Neuronal stem cell (in vitro differentiated cells): ENCODE results near the gene RMC1.

Experiments used
- DNase-seq: peaks from one replicate; pipeline ENCODE4 v3.0.0-alpha.2; 2013; ENCODE audit warnings: low spot score
- H2AFZ ChIP-seq: one replicate; pipeline ENCODE4 v1.6.1; 2013; ENCODE audit warnings: mild to moderate bottlenecking, low read length, inconsistent platforms
- H2AK5ac ChIP-seq: 2 replicates; pipeline ENCODE4 v1.6.1; 2013; ENCODE audit warnings: low read depth, mild to moderate bottlenecking, inconsistent platforms, low read length, moderate library complexity, mixed read lengths
- H2BK120ac ChIP-seq: 2 replicates; pipeline ENCODE4 v1.6.1; 2013; ENCODE audit warnings: low read depth, mild to moderate bottlenecking, inconsistent platforms, low read length, moderate library complexity, mixed read lengths
- H2BK12ac ChIP-seq: one replicate; pipeline ENCODE4 v1.6.1; 2013; ENCODE audit warnings: low read length, inconsistent platforms
- H2BK15ac ChIP-seq: 2 replicates; pipeline ENCODE4 v1.6.1; 2013; ENCODE audit warnings: mild to moderate bottlenecking, low read length, inconsistent platforms, mixed read lengths
- H2BK5ac ChIP-seq: one replicate; pipeline ENCODE4 v1.6.1; 2013; ENCODE audit warnings: inconsistent platforms, mild to moderate bottlenecking, low read length, moderate library complexity
- H3K14ac ChIP-seq: one replicate; pipeline ENCODE4 v1.6.1; 2013; ENCODE audit warnings: low read length, inconsistent platforms
- H3K18ac ChIP-seq: 2 replicates; pipeline ENCODE4 v1.6.1; 2013; ENCODE audit warnings: low read length, inconsistent platforms
- H3K23ac ChIP-seq: 2 replicates; pipeline ENCODE4 v1.6.1; 2013; ENCODE audit warnings: low read depth, mild to moderate bottlenecking, mixed read lengths, low read length, inconsistent platforms; ENCODE audit not compliant: poor library complexity
- H3K27ac ChIP-seq: replicated peaks from 3 replicates; pipeline ENCODE4 v1.5.1; 2013; ENCODE audit warnings: low read length, inconsistent platforms
- H3K27me3 ChIP-seq, 3 experiments: 2 replicates each; pipeline ENCODE4 v1.6.1; 2013; ENCODE audit warnings: low read length in 3 of 3, mild to moderate bottlenecking in 2 of 3, inconsistent platforms in 1 of 3, low read depth in 1 of 3, mixed read lengths in 1 of 3, moderate library complexity in 1 of 3; ENCODE audit not compliant: control insufficient read depth in 3 of 3, insufficient read depth in 3 of 3
- H3K36me3 ChIP-seq, 2 donors: replicated peaks in 1 of 2; 2 replicates each; pipeline ENCODE4 v1.6.1; 2013; ENCODE audit warnings: low read length in 2 of 2; ENCODE audit not compliant: control insufficient read depth in 2 of 2, insufficient read depth in 2 of 2
- H3K4ac ChIP-seq: 2 replicates; pipeline ENCODE4 v1.6.1; 2013; ENCODE audit warnings: inconsistent platforms, mild to moderate bottlenecking, low read length, moderate library complexity
- H3K4me1 ChIP-seq, 2 donors: 1 replicate in 1 of 2; 2 replicates in 1 of 2; pipeline ENCODE4 v1.6.1; 2013; ENCODE audit warnings: low read length in 2 of 2, low read depth in 1 of 2; ENCODE audit not compliant: control insufficient read depth in 2 of 2, insufficient read depth in 1 of 2
- H3K4me2 ChIP-seq: one replicate; pipeline ENCODE4 v1.6.1; 2013; ENCODE audit warnings: mild to moderate bottlenecking, low read length, inconsistent platforms; ENCODE audit not compliant: insufficient read depth, poor library complexity, severe bottlenecking
- H3K4me3 ChIP-seq, 2 donors: 2 replicates each; pipeline ENCODE4 v1.5.1; 2013; ENCODE audit warnings: low read length in 2 of 2, mild to moderate bottlenecking in 2 of 2, inconsistent platforms in 1 of 2, moderate library complexity in 1 of 2
- H3K79me1 ChIP-seq: one replicate; pipeline ENCODE4 v1.6.1; 2013; ENCODE audit warnings: low read depth, mild to moderate bottlenecking, inconsistent platforms, low read length, moderate library complexity
- H3K9ac ChIP-seq: one replicate; pipeline ENCODE4 v1.6.1; 2013; ENCODE audit warnings: mild to moderate bottlenecking, low read depth, low read length, inconsistent platforms; ENCODE audit not compliant: poor library complexity
- H3K9me3 ChIP-seq, 2 donors: replicated peaks in 1 of 2; 2 replicates each; pipeline versions ENCODE3 to v1.6.1; 2013; ENCODE audit warnings: low read length in 2 of 2, mild to moderate bottlenecking in 2 of 2, inconsistent platforms in 1 of 2, low read depth in 1 of 2, mixed read lengths in 1 of 2, moderate library complexity in 1 of 2; ENCODE audit not compliant: control insufficient read depth in 2 of 2, insufficient read depth in 1 of 2
- H4K8ac ChIP-seq: one replicate; pipeline ENCODE4 v1.6.1; 2013; ENCODE audit warnings: low read depth, mild to moderate bottlenecking, inconsistent platforms, low read length, moderate library complexity
- H4K91ac ChIP-seq: one replicate; pipeline ENCODE4 v1.6.1; 2013; ENCODE audit warnings: low read length, low read depth, mild to moderate bottlenecking, inconsistent platforms; ENCODE audit not compliant: poor library complexity
- WGBS, 2 donors: extraction: QIAGEN DNeasy Blood & Tissue Kit; methylation state at CpG; one replicate each; pipeline ENCODE4 v1.1.7; 2013; ENCODE audit warnings: missing lambda C conversion rate in 2 of 2, mixed read lengths in 1 of 2; ENCODE audit not compliant: insufficient read length in 2 of 2, insufficient replicate concordance in 1 of 2; ENCODE audit errors: extremely low coverage in 2 of 2; 5-methylcytosine and 5-hydroxymethylcytosine counted together

RMC1 gene

DNA sequence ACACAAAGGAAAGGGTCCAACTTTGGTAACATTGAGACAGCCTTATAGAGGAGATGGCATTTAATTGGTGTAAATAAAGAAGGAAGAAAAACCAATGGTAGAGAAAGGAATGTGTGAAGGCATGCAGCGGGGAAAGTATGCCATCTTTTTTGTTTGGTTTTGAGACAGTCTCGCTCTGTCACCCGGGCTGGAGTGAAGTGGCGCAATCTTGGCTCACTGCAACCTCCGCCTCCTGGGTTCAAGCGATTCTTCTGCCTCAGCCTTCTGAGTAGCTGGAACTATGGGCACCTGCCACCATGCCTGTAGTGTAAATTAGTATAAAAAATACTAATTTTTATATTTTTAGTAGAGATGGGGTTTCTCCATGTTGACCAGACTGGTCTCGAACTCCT, 43.8 kb upstream of the RMC1 start:
- no peak overlapping the region for H2BK12ac ChIP-seq
- H2BK5ac ChIP-seq: no peak overlapping the region
- H3K4ac ChIP-seq: no peak overlapping the region
- peaks cover 4 to 44% of the 10 kb centered on the region in 2 donors for H3K36me3 ChIP-seq
- H3K4me2 ChIP-seq: no peak overlapping the region
- H4K91ac ChIP-seq: no peak overlapping the region
- no peak for DNase-seq
- no peaks in the 10 kb centered on the region for H3K4me1 ChIP-seq
- no peak overlapping the region for H3K9ac ChIP-seq
- H3K27ac ChIP-seq: no peak overlapping the region
- no peak overlapping the region for H2BK120ac ChIP-seq
- H3K79me1 ChIP-seq: no peaks in the 10 kb centered on the region
- no peak overlapping the region for H3K14ac ChIP-seq
- no CpG with 5 or more reads among the region's 7 CpGs for WGBS, 2 donors
- no peak overlapping the region for H3K4me3 ChIP-seq
- no peaks in the 10 kb centered on the region for H3K9me3 ChIP-seq
- no peak overlapping the region for H3K18ac ChIP-seq
- no peak overlapping the region for H2AK5ac ChIP-seq
- H2BK15ac ChIP-seq: no peak overlapping the region
- H2AFZ ChIP-seq: no peak overlapping the region
- no peak overlapping the region for H4K8ac ChIP-seq
- no peaks in the 10 kb centered on the region for H3K27me3 ChIP-seq
- no peak overlapping the region for H3K23ac ChIP-seq

DNA sequence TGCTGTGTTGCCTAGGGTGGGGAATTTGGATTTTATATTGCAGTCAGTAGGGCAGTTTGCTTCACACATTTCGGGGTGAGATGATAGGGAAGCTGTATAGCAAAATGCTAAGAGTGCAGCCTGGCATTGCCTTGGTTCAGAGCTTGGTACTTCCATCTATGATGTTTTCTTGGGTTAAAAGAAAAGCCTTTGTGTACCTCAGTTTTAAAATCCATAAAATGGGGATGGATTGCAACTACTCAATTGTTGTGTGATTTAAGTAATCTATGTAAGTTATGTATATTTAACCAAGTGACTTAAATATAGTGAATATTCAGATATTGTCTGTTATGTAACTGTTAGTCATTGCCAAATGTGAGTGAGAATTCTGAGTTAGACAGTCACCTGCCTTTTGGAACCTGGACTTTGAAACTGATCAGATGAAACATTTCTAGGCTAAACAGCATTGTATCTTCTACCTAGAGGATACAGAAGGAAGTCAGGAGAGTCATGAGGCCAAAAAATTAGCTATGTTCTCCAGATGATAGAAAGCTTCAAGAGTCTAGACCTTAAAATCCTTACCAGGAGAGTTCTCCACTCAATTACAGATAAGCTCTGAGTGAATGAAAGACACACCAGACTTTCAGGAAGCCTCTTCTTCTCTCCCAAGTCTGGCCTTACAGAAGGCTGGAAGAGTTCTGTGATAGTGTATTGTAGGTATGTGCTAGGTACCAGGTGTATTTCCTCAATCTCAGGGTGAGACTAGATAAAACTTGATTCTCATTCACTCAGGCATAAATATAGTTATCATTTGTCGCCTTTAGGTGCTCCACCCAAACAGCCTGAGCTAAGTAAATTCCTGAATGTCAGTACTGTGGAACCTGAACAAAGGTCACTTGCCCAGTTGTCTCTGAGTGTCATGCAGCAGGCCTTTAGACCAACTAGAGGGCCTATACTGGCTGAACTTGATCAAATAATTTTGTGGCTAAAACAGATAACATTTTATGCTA, 42.7 kb upstream of the RMC1 start:
- Histone ChIP-seq H2BK120ac (no peak overlapping the region), H3K27ac (no peak overlapping the region), H2BK12ac (no peak overlapping the region), H2AK5ac (no peak overlapping the region), H3K36me3 (peaks cover 4 to 53% of the 10 kb centered on the region in 2 donors), H3K14ac (no peak overlapping the region), H4K91ac (no peak overlapping the region), H2BK5ac (no peak overlapping the region), H3K23ac (no peak overlapping the region), H3K4me1 (no peaks in the 10 kb centered on the region), H3K4ac (no peak overlapping the region), H2AFZ (no peak overlapping the region), H3K27me3 (no peaks in the 10 kb centered on the region), H4K8ac (no peak overlapping the region), H3K4me3 (no peak overlapping the region), H3K79me1 (no peaks in the 10 kb centered on the region), H3K18ac (no peak overlapping the region), H3K9ac (no peak overlapping the region), H2BK15ac (no peak overlapping the region), H3K4me2 (no peak overlapping the region), H3K9me3 (no peaks in the 10 kb centered on the region)
- WGBS, 2 donors: no CpG with 5 or more reads among the region's 2 CpGs
- DNase-seq: no peak

DNA sequence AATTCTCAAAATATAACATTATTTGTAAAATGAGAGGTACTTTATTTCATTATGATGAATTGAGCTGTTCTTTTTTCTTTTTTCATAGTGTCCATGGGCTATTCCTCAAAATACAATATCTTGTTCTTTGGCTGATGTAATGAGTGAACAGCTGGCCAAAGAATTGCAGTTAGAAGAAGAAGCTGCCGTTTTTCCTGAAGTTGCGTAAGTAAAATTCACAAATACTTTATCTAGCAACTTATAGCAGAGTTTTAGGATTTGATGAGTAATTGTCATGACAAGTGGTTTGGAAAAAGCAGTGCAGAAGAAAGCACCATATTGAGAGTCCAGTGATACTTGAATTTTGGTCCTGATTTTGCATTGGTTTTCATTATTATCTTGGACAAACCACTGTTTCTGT, 40.4 kb upstream of the RMC1 start:
- Histone ChIP-seq H3K4ac (no peak overlapping the region), H3K9ac (no peak overlapping the region), H4K8ac (no peak overlapping the region), H4K91ac (no peak overlapping the region), H2BK5ac (no peak overlapping the region), H3K23ac (no peak overlapping the region), H3K4me3 (no peak overlapping the region), H2BK12ac (no peak overlapping the region), H3K18ac (no peak overlapping the region), H3K36me3 (peaks cover 7 to 60% of the 10 kb centered on the region in 2 donors), H3K14ac (no peak overlapping the region), H2BK15ac (no peak overlapping the region), H3K27ac (no peak overlapping the region), H2BK120ac (no peak overlapping the region), H3K79me1 (no peaks in the 10 kb centered on the region), H3K27me3 (no peaks in the 10 kb centered on the region), H2AK5ac (no peak overlapping the region), H3K4me1 (no peaks in the 10 kb centered on the region), H3K9me3 (no peaks in the 10 kb centered on the region), H3K4me2 (no peak overlapping the region), H2AFZ (no peak overlapping the region)
- no CpG with 5 or more reads among the region's 2 CpGs for WGBS, 2 donors
- DNase-seq: no peak

DNA sequence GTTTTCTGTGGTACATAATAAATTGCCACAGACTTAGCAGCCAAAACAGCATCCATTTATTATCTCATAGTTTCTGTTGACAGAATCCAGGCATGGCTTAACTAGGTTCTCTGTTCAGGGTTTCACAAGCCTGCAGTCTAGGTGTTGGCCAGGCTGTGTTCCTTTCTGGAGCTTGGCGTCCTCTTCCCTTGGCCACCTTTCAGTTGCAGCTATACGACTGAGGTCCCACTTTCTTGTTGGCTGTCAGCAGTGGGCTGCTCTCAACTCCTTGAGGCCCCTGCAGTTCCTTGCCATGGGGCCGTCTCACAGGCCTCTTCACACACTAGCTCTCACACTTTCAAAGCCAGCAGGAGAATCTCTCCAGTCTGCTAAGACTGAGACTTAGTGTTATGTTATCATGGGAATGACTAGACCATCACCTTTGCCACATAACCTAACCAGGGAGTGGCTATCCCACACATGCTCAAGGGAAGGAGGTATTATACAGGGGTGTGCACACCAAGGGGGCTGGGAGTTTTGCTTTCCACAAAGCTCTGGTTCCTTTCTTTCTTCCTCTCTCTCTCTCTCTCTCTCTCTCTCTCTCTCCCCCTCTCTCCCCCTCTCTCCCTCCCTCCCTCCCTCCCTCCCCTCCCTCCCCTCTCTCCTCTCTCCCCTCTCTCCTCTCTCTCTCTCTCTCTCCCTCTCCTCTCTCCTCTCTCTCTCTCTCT, 34.4 kb upstream of the RMC1 start:
- Histone ChIP-seq H4K8ac (no peak overlapping the region), H2AK5ac (no peak overlapping the region), H3K4me1 (peaks cover 4 to 6% of the 10 kb centered on the region in 2 donors), H3K27me3 (no peaks in the 10 kb centered on the region), H2BK5ac (no peak overlapping the region), H3K4ac (no peak overlapping the region), H2BK15ac (no peak overlapping the region), H3K18ac (no peak overlapping the region), H3K36me3 (peaks cover 10 to 93% of the 10 kb centered on the region in 2 donors), H2BK12ac (no peak overlapping the region), H3K4me2 (no peak overlapping the region), H3K79me1 (no peaks in the 10 kb centered on the region), H3K23ac (no peak overlapping the region), H3K27ac (no peak overlapping the region), H2BK120ac (no peak overlapping the region), H3K4me3 (no peak overlapping the region), H3K14ac (no peak overlapping the region), H2AFZ (no peak overlapping the region), H3K9me3 (no peaks in the 10 kb centered on the region), H3K9ac (no peak overlapping the region), H4K91ac (no peak overlapping the region)
- DNase-seq: no peak
- no CpG with 5 or more reads among the region's 3 CpGs for WGBS, 2 donors
